ENCODE data around the gene EXOC6B.

The EXOC6B gene

GRCh38 chr2:72638600-72639211, 187.1 kb downstream of the EXOC6B start:
- Histone ChIP-seq H3K36me3 (ENCODE audit: control insufficient read depth, insufficient read depth, low read length) (no peaks in the 10 kb centered on the region), H3K9me3 (ENCODE audit: control insufficient read depth, low read length) (no peaks in the 10 kb centered on the region), H3K27ac (ENCODE audit: low read depth, low read length, severe bottlenecking) (no peak overlapping the region), H3K4me3 (ENCODE audit: extremely low read depth, insufficient read depth, low read length, poor library complexity, severe bottlenecking) (no peak overlapping the region), H3K4me1 (ENCODE audit: control insufficient read depth, insufficient read depth, low read length, poor library complexity, severe bottlenecking) (no peaks in the 10 kb centered on the region)
- 92 to 94% methylated on average over 3 to 5 of the region's 6 CpGs for WGBS, 2 experiments (ENCODE audit: insufficient coverage in 2 of 2)

- H3K4me1 ChIP-seq (ENCODE audit: control insufficient read depth, insufficient read depth, low read length, poor library complexity, severe bottlenecking) = no peaks in the 10 kb centered on the region
- 92 to 94% methylated on average over 1 of the region's 3 CpGs for WGBS, 2 experiments (ENCODE audit: insufficient coverage in 2 of 2)
- H3K27ac ChIP-seq (ENCODE audit: low read depth, low read length, severe bottlenecking) = no peak overlapping the region
- no peaks in the 10 kb centered on the region for H3K36me3 ChIP-seq (ENCODE audit: control insufficient read depth, insufficient read depth, low read length)
- H3K4me3 ChIP-seq (ENCODE audit: extremely low read depth, insufficient read depth, low read length, poor library complexity, severe bottlenecking) = no peak overlapping the region
- no peaks in the 10 kb centered on the region for H3K9me3 ChIP-seq (ENCODE audit: control insufficient read depth, low read length)
Observed at GRCh38 chr2:72636210-72636609, 189.6 kb downstream of the EXOC6B start.

GRCh38 chr2:72630767-72631166, 195.1 kb downstream of the EXOC6B start:
- no peaks in the 10 kb centered on the region for H3K4me1 ChIP-seq (ENCODE audit: control insufficient read depth, insufficient read depth, low read length, poor library complexity, severe bottlenecking)
- no peaks in the 10 kb centered on the region for H3K9me3 ChIP-seq (ENCODE audit: control insufficient read depth, low read length)
- 83% methylated on average over 1 of the region's 2 CpGs; no CpG with 5 or more reads in 1 of the 2 experiments for WGBS, 2 experiments (ENCODE audit: insufficient coverage in 2 of 2)
- no peaks in the 10 kb centered on the region for H3K36me3 ChIP-seq (ENCODE audit: control insufficient read depth, insufficient read depth, low read length)
- no peak overlapping the region for H3K27ac ChIP-seq (ENCODE audit: low read depth, low read length, severe bottlenecking)
- no peak overlapping the region for H3K4me3 ChIP-seq (ENCODE audit: extremely low read depth, insufficient read depth, low read length, poor library complexity, severe bottlenecking)

GRCh38 chr2:72629062-72629461, 196.8 kb downstream of the EXOC6B start:
- 75 to 100% methylated on average over 1 of the region's 1 CpG for WGBS, 2 experiments (ENCODE audit: insufficient coverage in 2 of 2)
- no peaks in the 10 kb centered on the region for H3K4me1 ChIP-seq (ENCODE audit: control insufficient read depth, insufficient read depth, low read length, poor library complexity, severe bottlenecking)
- H3K27ac ChIP-seq (ENCODE audit: low read depth, low read length, severe bottlenecking) = no peak overlapping the region
- H3K4me3 ChIP-seq (ENCODE audit: extremely low read depth, insufficient read depth, low read length, poor library complexity, severe bottlenecking) = no peak overlapping the region
- H3K36me3 ChIP-seq (ENCODE audit: control insufficient read depth, insufficient read depth, low read length) = no peaks in the 10 kb centered on the region
- H3K9me3 ChIP-seq (ENCODE audit: control insufficient read depth, low read length) = no peaks in the 10 kb centered on the region

GRCh38 chr2:72627083-72627482, 198.8 kb downstream of the EXOC6B start:
- no CpG with 5 or more reads among the region's 1 CpG for WGBS, 2 experiments (ENCODE audit: insufficient coverage in 2 of 2)
- Histone ChIP-seq H3K9me3 (ENCODE audit: control insufficient read depth, low read length) (no peaks in the 10 kb centered on the region), H3K4me3 (ENCODE audit: extremely low read depth, insufficient read depth, low read length, poor library complexity, severe bottlenecking) (no peak overlapping the region), H3K36me3 (ENCODE audit: control insufficient read depth, insufficient read depth, low read length) (no peaks in the 10 kb centered on the region), H3K27ac (ENCODE audit: low read depth, low read length, severe bottlenecking) (no peak overlapping the region), H3K4me1 (ENCODE audit: control insufficient read depth, insufficient read depth, low read length, poor library complexity, severe bottlenecking) (no peaks in the 10 kb centered on the region)

GRCh38 chr2:72625366-72625765, 200.5 kb downstream of the EXOC6B start:
- H3K4me3 ChIP-seq (ENCODE audit: extremely low read depth, insufficient read depth, low read length, poor library complexity, severe bottlenecking) = no peak overlapping the region
- H3K36me3 ChIP-seq (ENCODE audit: control insufficient read depth, insufficient read depth, low read length) = no peaks in the 10 kb centered on the region
- 77 to 78% methylated on average over 1 of the region's 1 CpG for WGBS, 2 experiments (ENCODE audit: insufficient coverage in 2 of 2)
- no peak overlapping the region for H3K27ac ChIP-seq (ENCODE audit: low read depth, low read length, severe bottlenecking)
- H3K9me3 ChIP-seq (ENCODE audit: control insufficient read depth, low read length) = no peaks in the 10 kb centered on the region
- H3K4me1 ChIP-seq (ENCODE audit: control insufficient read depth, insufficient read depth, low read length, poor library complexity, severe bottlenecking) = no peaks in the 10 kb centered on the region

- H3K36me3 ChIP-seq (ENCODE audit: control insufficient read depth, insufficient read depth, low read length) = no peaks in the 10 kb centered on the region
- no peak overlapping the region for H3K4me3 ChIP-seq (ENCODE audit: extremely low read depth, insufficient read depth, low read length, poor library complexity, severe bottlenecking)
- H3K4me1 ChIP-seq (ENCODE audit: control insufficient read depth, insufficient read depth, low read length, poor library complexity, severe bottlenecking) = peaks cover 3% of the 10 kb centered on the region
- no peaks in the 10 kb centered on the region for H3K9me3 ChIP-seq (ENCODE audit: control insufficient read depth, low read length)
- no peak overlapping the region for H3K27ac ChIP-seq (ENCODE audit: low read depth, low read length, severe bottlenecking)
Observed at GRCh38 chr2:72623481-72623880, 202.4 kb downstream of the EXOC6B start.

GRCh38 chr2:72619626-72620025, 206.2 kb downstream of the EXOC6B start:
- 84 to 93% methylated on average over 3 of the region's 3 CpGs for WGBS, 2 experiments (ENCODE audit: insufficient coverage in 2 of 2)
- Histone ChIP-seq H3K27ac (ENCODE audit: low read depth, low read length, severe bottlenecking) (no peak overlapping the region), H3K9me3 (ENCODE audit: control insufficient read depth, low read length) (peaks cover 4% of the 10 kb centered on the region), H3K4me1 (ENCODE audit: control insufficient read depth, insufficient read depth, low read length, poor library complexity, severe bottlenecking) (peaks cover 3% of the 10 kb centered on the region), H3K4me3 (ENCODE audit: extremely low read depth, insufficient read depth, low read length, poor library complexity, severe bottlenecking) (no peak overlapping the region), H3K36me3 (ENCODE audit: control insufficient read depth, insufficient read depth, low read length) (no peaks in the 10 kb centered on the region)

GRCh38 chr2:72613931-72614330, 211.9 kb downstream of the EXOC6B start:
- peaks cover 12% of the 10 kb centered on the region for H3K9me3 ChIP-seq (ENCODE audit: control insufficient read depth, low read length)
- no peak overlapping the region for H3K4me3 ChIP-seq (ENCODE audit: extremely low read depth, insufficient read depth, low read length, poor library complexity, severe bottlenecking)
- H3K4me1 ChIP-seq (ENCODE audit: control insufficient read depth, insufficient read depth, low read length, poor library complexity, severe bottlenecking) = peaks cover 2% of the 10 kb centered on the region
- no peaks in the 10 kb centered on the region for H3K36me3 ChIP-seq (ENCODE audit: control insufficient read depth, insufficient read depth, low read length)
- no peak overlapping the region for H3K27ac ChIP-seq (ENCODE audit: low read depth, low read length, severe bottlenecking)
- 100% methylated on average over 2 of the region's 3 CpGs; no CpG with 5 or more reads in 1 of the 2 experiments for WGBS, 2 experiments (ENCODE audit: insufficient coverage in 2 of 2)

GRCh38 chr2:72612614-72613160, 213.1 kb downstream of the EXOC6B start:
- no peaks in the 10 kb centered on the region for H3K36me3 ChIP-seq (ENCODE audit: control insufficient read depth, insufficient read depth, low read length)
- WGBS, 2 experiments (ENCODE audit: insufficient coverage in 2 of 2) = 60 to 83% methylated on average over 1 of the region's 4 CpGs
- peaks cover 2% of the 10 kb centered on the region for H3K4me1 ChIP-seq (ENCODE audit: control insufficient read depth, insufficient read depth, low read length, poor library complexity, severe bottlenecking)
- peaks cover 13% of the 10 kb centered on the region for H3K9me3 ChIP-seq (ENCODE audit: control insufficient read depth, low read length)
- H3K27ac ChIP-seq (ENCODE audit: low read depth, low read length, severe bottlenecking) = no peak overlapping the region
- H3K4me3 ChIP-seq (ENCODE audit: extremely low read depth, insufficient read depth, low read length, poor library complexity, severe bottlenecking) = no peak overlapping the region

- Histone ChIP-seq H3K9me3 (ENCODE audit: control insufficient read depth, low read length) (peaks cover 13% of the 10 kb centered on the region), H3K4me3 (ENCODE audit: extremely low read depth, insufficient read depth, low read length, poor library complexity, severe bottlenecking) (no peak overlapping the region), H3K4me1 (ENCODE audit: control insufficient read depth, insufficient read depth, low read length, poor library complexity, severe bottlenecking) (peaks cover 4% of the 10 kb centered on the region), H3K27ac (ENCODE audit: low read depth, low read length, severe bottlenecking) (no peak overlapping the region), H3K36me3 (ENCODE audit: control insufficient read depth, insufficient read depth, low read length) (no peaks in the 10 kb centered on the region)
- WGBS, 2 experiments (ENCODE audit: insufficient coverage in 2 of 2) = 66 to 88% methylated on average over 2 of the region's 2 CpGs
Observed at GRCh38 chr2:72607189-72607588, 218.6 kb downstream of the EXOC6B start.

All from mesodermal cell (in vitro differentiated cells).